ENCODE results near the gene GPR162.
A peak's percentile ranks its signal among the peaks of the same experiment; 100 is the strongest.

Gene GPR162

GRCh38 chr12:6823182-6824084, 1.8 kb downstream of the GPR162 start:
- no peak for DNase-seq (ENCODE audit: low spot score)

GRCh38 chr12:6824085-6824775, 2.6 kb downstream of the GPR162 start:
- no peak for FAIRE-seq
- DNase-seq (ENCODE audit: low spot score): no peak

More at GRCh38 chr12:6823182-6824084, 1.8 kb downstream of the GPR162 start:
- no peak for FAIRE-seq

- FAIRE-seq: no peak
- DNase-seq (ENCODE audit: low spot score): no peak
These were observed 3.3 kb downstream of the GPR162 start for GRCh38 chr12:6824901-6825381.

- DNase-seq (ENCODE audit: low spot score): peak; percentile 61
- no peak for FAIRE-seq
These were observed 3.9 kb downstream of the GPR162 start for GRCh38 chr12:6825398-6826124.

- DNase-seq (ENCODE audit: low spot score) (no peak), FAIRE-seq (no peak)
These were observed 4.6 kb downstream of the GPR162 start for GRCh38 chr12:6826125-6826733.

- DNase-seq (ENCODE audit: low spot score) (no peak), FAIRE-seq (no peak)
These were observed 5.3 kb downstream of the GPR162 start for GRCh38 chr12:6826734-6827436.

GRCh38 chr12:6827437-6827911, 5.9 kb downstream of the GPR162 start:
- peak; percentile 69 for DNase-seq (ENCODE audit: low spot score)
- FAIRE-seq: no peak

- FAIRE-seq: no peak
These were observed 6.6 kb downstream of the GPR162 start, which contains the start of gene P3H3 for GRCh38 chr12:6827982-6828780. TSS of gene P3H3 (plus strand) at chr12:6828407. CDS start at chr12:6828441, 34 bp downstream.

GRCh38 chr12:6828781-6829535, 7.3 kb downstream of the GPR162 start:
- FAIRE-seq (no peak), DNase-seq (ENCODE audit: low spot score) (no peak)

More at GRCh38 chr12:6827982-6828780, 6.6 kb downstream of the GPR162 start, which contains the start of gene P3H3:
- DNase-seq (ENCODE audit: low spot score): peak; percentile 53

- no peak for FAIRE-seq
- no peak for DNase-seq (ENCODE audit: low spot score)
These were observed 8.1 kb downstream of the GPR162 start for GRCh38 chr12:6829536-6830220.

- no peak for FAIRE-seq
- no peak for DNase-seq (ENCODE audit: low spot score)
These were observed 8.8 kb downstream of the GPR162 start for GRCh38 chr12:6830286-6830890.

- no peak for DNase-seq (ENCODE audit: low spot score)
- FAIRE-seq: no peak
These were observed 9.4 kb downstream of the GPR162 start for GRCh38 chr12:6830999-6831398.

- no peak for DNase-seq (ENCODE audit: low spot score)
- no peak for FAIRE-seq
These were observed 9.9 kb downstream of the GPR162 start for GRCh38 chr12:6831450-6831995.

- DNase-seq (ENCODE audit: low spot score) (no peak), FAIRE-seq (no peak)
These were observed 10.5 kb downstream of the GPR162 start for GRCh38 chr12:6832125-6832524.

GRCh38 chr12:6833189-6833890, 11.7 kb downstream of the GPR162 start:
- DNase-seq (ENCODE audit: low spot score): no peak
- FAIRE-seq: no peak

- FAIRE-seq (no peak), DNase-seq (ENCODE audit: low spot score) (peak; percentile 26)
These were observed 12.6 kb downstream of the GPR162 start for GRCh38 chr12:6834254-6834653.

GRCh38 chr12:6834873-6835272, 13.3 kb downstream of the GPR162 start:
- DNase-seq (ENCODE audit: low spot score) (no peak), FAIRE-seq (no peak)
